Fibroblast of the aortic adventitia (primary cell): ENCODE measurements around the gene CXXC5. TPM values are rescaled to one million over a fixed set of nuclear protein-coding genes. Genes with fewer than 3 reads are reported as not detected.
"Not testable (repeated sequence)": the region's sequence is repeated elsewhere in the genome, so short reads cannot be mapped to it uniquely, and the experiment has no call there.

ENCODE experiments used
- DNase-seq: peaks from one replicate; pipeline ENCODE4 v3.0.0-alpha.2; 2010; ENCODE audit warnings: low read depth
- H3K4me3 ChIP-seq: 2 replicates; pipeline ENCODE4 v1.5.1; 2011; ENCODE audit warnings: low read depth, mild to moderate bottlenecking, control low read depth, low read length, moderate library complexity
- CTCF ChIP-seq: IDR thresholded peaks from 2 replicates; pipeline ENCODE4 v1.5.1; 2011; ENCODE audit warnings: mild to moderate bottlenecking, low read length, control low read depth, inconsistent platforms; ENCODE audit not compliant: insufficient read depth
- total RNA-seq: library from RNA; depleted of rRNA; stranded (reverse); fragments of >200 nt; gene quantifications from 2 replicates; pipeline ENCODE4 v1.2.3, GENCODE V29; 2012; ENCODE audit warnings: low replicate concordance

CXXC5 gene
- total RNA-seq, 1 donor: 75.9 TPM

GRCh38 chr5:139717221-139717620, 69.1 kb downstream of the CXXC5 start:
- DNase-seq: no peak
- no peak overlapping the region for H3K4me3 ChIP-seq
- no peak for TF ChIP-seq CTCF

- H3K4me3 ChIP-seq, DNase-seq: not testable (repeated sequence)
Measured at GRCh38 chr5:139718403-139718802, 70.3 kb downstream of the CXXC5 start.

- DNase-seq, H3K4me3 ChIP-seq: not testable (repeated sequence)
Measured at GRCh38 chr5:139719970-139720369, 71.8 kb downstream of the CXXC5 start.

GRCh38 chr5:139723986-139724587, 75.9 kb downstream of the CXXC5 start:
- H3K4me3 ChIP-seq: no peak overlapping the region
- no peak for TF ChIP-seq CTCF
- DNase-seq: no peak

GRCh38 chr5:139725073-139725830, 77.1 kb downstream of the CXXC5 start:
- peak; percentile 60 for DNase-seq
- H3K4me3 ChIP-seq: no peak overlapping the region
- no peak for TF ChIP-seq CTCF

- no peak for TF ChIP-seq CTCF
- no peak overlapping the region for H3K4me3 ChIP-seq
- DNase-seq: no peak
Measured at GRCh38 chr5:139726248-139726647, 78.1 kb downstream of the CXXC5 start.

- DNase-seq, H3K4me3 ChIP-seq: not testable (repeated sequence)
Measured at GRCh38 chr5:139727615-139728014, 79.5 kb downstream of the CXXC5 start.

GRCh38 chr5:139731281-139731680, 83.1 kb downstream of the CXXC5 start:
- no peak for DNase-seq
- no peak overlapping the region for H3K4me3 ChIP-seq
- no peak for TF ChIP-seq CTCF
